Gastrocnemius medialis (tissue), 4 donors: ENCODE results near the gene IL7R.

Experiments used
- CTCF ChIP-seq, 5 experiments: fragments of 450-650 bp in 3 of 5; fragments of 200-600 bp in 2 of 5; sonication (generic) in 2 of 5; IDR thresholded peaks in 4 of 5; conservative IDR thresholded peaks in 1 of 5; 1 replicate in 4 of 5; 2 replicates in 1 of 5; pipeline ENCODE4 v1.5.1; 2016 to 2019; ENCODE audit warnings: antibody characterized with exemption in 5 of 5, mild to moderate bottlenecking in 3 of 5, moderate library complexity in 3 of 5
- POLR2A ChIP-seq, 2 donors: fragments of 450-650 bp; IDR thresholded peaks; one replicate each; pipeline ENCODE4 v1.6.1; 2017; ENCODE audit warnings: antibody characterized with exemption in 2 of 2, mild to moderate bottlenecking in 2 of 2, moderate library complexity in 2 of 2

- no peak for TF ChIP-seq CTCF (IDR thresholded peaks at IDR 0.05 in 4 of 5, conservative IDR thresholded peaks at IDR 0.05 in 1 of 5)
- TF ChIP-seq POLR2A (IDR thresholded peaks at IDR 0.05), result no peak
Observed at GRCh38 chr5:35886381-35886780, 29.7 kb downstream of the IL7R start.
